AG04450 (cell line): Measurements from ENCODE around the gene NXNL2. TPM values are rescaled to one million over a fixed set of nuclear protein-coding genes. Genes with fewer than 3 reads are reported as not detected.

ENCODE experiments used
- CTCF ChIA-PET: fragments of 300-600, 350-600 bp; formaldehyde crosslinking; extraction: SDS; loops from one replicate; lab custom pipeline; 2022; ENCODE audit warnings: antibody characterized with exemption, inconsistent platforms; lab: Charles Lee
- POLR2A ChIA-PET: fragments of 350-600 bp; formaldehyde crosslinking; extraction: SDS; loops from one replicate; lab custom pipeline; 2021; ENCODE audit warnings: antibody characterized with exemption, inconsistent platforms; lab: Yijun Ruan, JAX
- DNase-seq: peaks from one replicate; pipeline ENCODE4 v3.0.0-alpha.2; 2011; ENCODE audit warnings: low read depth, low spot score
- H3K27ac ChIP-seq: one replicate; pipeline ENCODE4 v1.5.1; 2012; ENCODE audit warnings: low read depth, low read length, control low read depth
- H3K27me3 ChIP-seq: one replicate; pipeline ENCODE4 v1.6.0; 2012; ENCODE audit warnings: low read length; ENCODE audit not compliant: control insufficient read depth, insufficient read depth
- H3K4me3 ChIP-seq: 2 replicates; pipeline ENCODE4 v1.5.1; 2011; ENCODE audit warnings: mild to moderate bottlenecking, low read depth, low read length, control low read depth
- H3K9me3 ChIP-seq: 2 replicates; pipeline ENCODE4 v1.5.1; 2012; ENCODE audit warnings: low read length; ENCODE audit not compliant: control insufficient read depth, insufficient read depth
- CTCF ChIP-seq: IDR thresholded peaks from 2 replicates; pipeline ENCODE4 v1.5.1; 2011; ENCODE audit warnings: low read depth, low read length, control low read depth, inconsistent platforms
- polyA minus RNA-seq: library from RNA; depleted of rRNA, polyadenylated mRNA; stranded (reverse); fragments of >200 nt; gene quantifications from 2 replicates; pipeline ENCODE4 v1.2.3, GENCODE V29; 2011; rRNA and poly(A)+ RNA removed
- polyA plus RNA-seq: library from polyadenylated mRNA; depleted of rRNA; stranded (reverse); fragments of >200 nt; gene quantifications from 2 replicates; pipeline ENCODE4 v1.2.3, GENCODE V29; 2011; rRNA removed

NXNL2 gene
- polyA plus RNA-seq (0.31 and 0.92 TPM in 2 replicates), polyA minus RNA-seq (0.35 TPM in 1 of 2 replicates, not detected in the other)

GRCh38 chr9:88534456-88535225, at the start of gene NXNL2:
Gene NXNL2 (plus strand): TSS chr9:88535178. CDS start chr9:88535435, 257 bp downstream.
- POLR2A ChIA-PET = interaction anchor here (0.6 to 1.2 kb wide), 3 partner anchors 31 to 199 kb away, joined by 3 to 5 read pairs (median 3); no protein-coding TSS in a partner anchor
- peak within 1 kb of the TSS; percentile 73 for H3K4me3 ChIP-seq
- H3K27me3 ChIP-seq = no peaks in the 10 kb centered on the region
- peaks cover 2% of the 10 kb centered on the region; the same call in 1 of the 2 replicates for H3K9me3 ChIP-seq
- no peak for DNase-seq
- CTCF ChIA-PET = interaction anchor here (0.6 kb wide), 1 partner anchor 149 kb away, joined by 3 read pairs; no protein-coding TSS in a partner anchor
- no peak for TF ChIP-seq CTCF
- H3K27ac ChIP-seq = peak within 1 kb of the TSS; percentile 65

GRCh38 chr9:88488166-88488565, 46.8 kb upstream of the NXNL2 start:
- ChIA-PET POLR2A (no interaction called here), CTCF (no interaction called here)
- Histone ChIP-seq H3K27ac (no peak overlapping the region), H3K9me3 (no peaks in the 10 kb centered on the region), H3K4me3 (no peak overlapping the region), H3K27me3 (no peaks in the 10 kb centered on the region)
- DNase-seq = no peak
- no peak for TF ChIP-seq CTCF

- no peaks in the 10 kb centered on the region for H3K9me3 ChIP-seq
- no peak overlapping the region for H3K4me3 ChIP-seq
- no peak overlapping the region for H3K27ac ChIP-seq
- ChIA-PET POLR2A (no interaction called here), CTCF (interaction anchor here (0.5 to 0.9 kb wide), 2 partner anchors 10 to 484 kb away, joined by 3 to 5 read pairs; no protein-coding TSS in a partner anchor)
- TF ChIP-seq CTCF = no peak
- no peak for DNase-seq
- H3K27me3 ChIP-seq = no peaks in the 10 kb centered on the region
Measured at GRCh38 chr9:88494983-88495721, 39.8 kb upstream of the NXNL2 start.

- no peak overlapping the region for H3K4me3 ChIP-seq
- ChIA-PET POLR2A (no interaction called here), CTCF (no interaction called here)
- no peak for DNase-seq
- H3K27ac ChIP-seq = no peak overlapping the region
- TF ChIP-seq CTCF = no peak
- no peaks in the 10 kb centered on the region for H3K27me3 ChIP-seq
- no peaks in the 10 kb centered on the region for H3K9me3 ChIP-seq
Measured at GRCh38 chr9:88497224-88497623, 37.8 kb upstream of the NXNL2 start.
